CD4-positive, alpha-beta T cell treated with Interferon gamma for 1 hour (primary cell): ENCODE results near the gene MGLL.

ENCODE experiments used
- DNase-seq: peaks from one replicate; pipeline ENCODE4 v3.0.0-alpha.2; 2020

Gene MGLL

DNA sequence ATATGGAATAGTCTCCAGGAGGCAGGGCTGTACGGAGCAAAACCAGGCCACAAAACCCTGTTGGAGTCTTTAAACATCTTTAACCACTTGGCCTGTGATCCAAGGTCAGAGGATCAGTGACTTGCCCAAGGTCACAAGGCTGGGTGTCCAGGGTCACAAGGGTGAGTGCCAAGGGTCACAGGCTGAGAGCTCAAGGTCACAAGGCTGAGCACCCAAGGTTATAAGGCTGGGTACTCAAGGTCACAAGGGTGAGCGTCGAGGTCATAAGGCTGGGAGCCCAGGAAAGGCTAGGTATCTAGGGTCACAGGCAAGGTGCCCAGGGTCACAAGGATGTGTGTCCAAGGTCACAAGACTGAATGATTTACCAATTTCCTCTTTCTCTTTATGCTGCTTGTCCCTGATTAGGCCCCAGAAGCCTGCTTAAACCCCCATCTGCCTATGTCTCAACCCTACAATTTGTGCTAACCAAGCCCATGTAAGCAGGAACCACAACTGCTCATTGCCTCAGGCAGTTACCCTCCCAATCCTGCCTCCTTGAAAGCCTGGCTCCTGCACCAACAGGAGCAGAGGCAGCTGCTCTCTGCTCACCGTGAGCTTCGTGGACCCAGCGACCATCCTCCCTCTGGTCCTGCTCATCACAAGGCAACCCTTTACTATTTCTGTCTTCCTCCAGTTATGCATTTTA is 51.5 kb downstream of the MGLL start:
- DNase-seq, result no peak

GRCh38 chr3:127769284-127770081 is 52.8 kb downstream of the MGLL start:
- no peak for DNase-seq

DNA sequence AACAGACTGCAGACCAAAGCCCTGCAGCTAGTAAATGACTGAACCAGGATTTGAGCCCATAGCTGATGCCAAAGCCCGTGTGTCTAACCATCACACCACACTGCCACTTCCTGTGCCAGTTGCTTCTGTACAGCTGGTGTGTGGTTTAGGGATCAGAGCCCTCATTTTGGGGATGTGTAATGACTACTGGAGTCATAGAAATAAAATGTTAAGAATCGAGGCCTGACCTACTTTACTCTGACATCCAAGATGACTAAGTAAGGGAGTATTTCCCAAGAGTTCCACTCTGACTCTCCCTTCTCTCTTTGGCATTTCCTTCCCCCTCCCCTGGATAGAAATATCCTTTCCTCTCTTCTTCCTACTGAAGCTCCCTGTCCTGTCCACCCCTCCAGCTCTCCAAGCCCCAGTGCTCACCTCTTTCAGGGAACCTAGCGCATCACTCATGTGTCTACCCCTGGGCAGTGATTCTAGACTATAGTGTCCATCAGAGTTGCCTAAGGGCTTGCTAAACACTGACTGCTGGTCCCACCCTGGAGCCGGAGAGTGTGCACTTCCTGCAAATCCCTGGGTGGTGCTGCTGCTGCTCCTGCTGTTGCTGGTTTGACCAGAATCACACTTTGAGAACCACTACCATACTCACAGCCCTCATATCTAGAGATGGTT is 53.8 kb downstream of the MGLL start:
- no peak for DNase-seq

DNA sequence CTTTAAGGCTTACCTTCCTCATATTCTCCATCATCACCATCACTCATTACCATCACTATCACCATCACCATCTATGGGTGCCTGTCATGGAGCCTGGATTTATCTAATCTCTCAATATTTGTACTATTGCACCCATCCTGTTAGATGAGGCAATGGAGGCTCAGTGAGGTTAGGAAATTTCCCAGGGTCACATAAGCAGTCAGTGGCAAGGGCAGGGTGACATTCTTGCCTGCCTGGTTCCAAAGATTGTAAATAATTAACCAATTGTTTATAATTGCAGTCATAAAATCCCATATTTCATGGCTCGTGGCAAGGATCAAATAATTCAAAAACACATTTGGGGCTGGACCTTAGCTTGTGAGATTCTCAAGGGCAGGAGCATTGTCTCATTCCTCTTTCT is 55.2 kb downstream of the MGLL start:
- no peak for DNase-seq

- no peak for DNase-seq
Measured at GRCh38 chr3:127765735-127766134, 56.6 kb downstream of the MGLL start.

- DNase-seq, result no peak
Measured at GRCh38 chr3:127764841-127765362, 57.4 kb downstream of the MGLL start.

- DNase-seq, result no peak
Measured at GRCh38 chr3:127764301-127764700, 58.0 kb downstream of the MGLL start.

DNA sequence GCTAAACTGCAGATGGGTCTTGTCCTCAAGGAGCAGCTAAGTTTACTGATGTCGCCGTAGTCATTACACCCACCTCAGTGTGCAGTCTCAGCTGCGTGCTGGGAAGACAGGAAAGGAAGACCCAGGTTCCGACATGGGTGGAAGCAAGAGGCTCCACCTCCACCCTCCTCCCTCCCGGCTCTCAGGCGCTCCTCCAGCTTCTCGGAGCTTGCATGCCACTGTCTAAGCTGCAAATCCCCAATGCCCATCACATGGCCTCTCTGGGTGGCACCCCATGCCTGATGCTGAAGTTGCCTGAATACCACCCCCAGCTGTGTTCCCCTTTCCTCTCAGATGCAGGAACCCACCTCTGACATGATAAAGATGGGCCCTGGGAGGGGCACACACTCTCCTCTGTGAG is 58.5 kb downstream of the MGLL start:
- no peak for DNase-seq

- DNase-seq, result no peak
Measured at GRCh38 chr3:127763337-127763736, 59.0 kb downstream of the MGLL start.

DNA sequence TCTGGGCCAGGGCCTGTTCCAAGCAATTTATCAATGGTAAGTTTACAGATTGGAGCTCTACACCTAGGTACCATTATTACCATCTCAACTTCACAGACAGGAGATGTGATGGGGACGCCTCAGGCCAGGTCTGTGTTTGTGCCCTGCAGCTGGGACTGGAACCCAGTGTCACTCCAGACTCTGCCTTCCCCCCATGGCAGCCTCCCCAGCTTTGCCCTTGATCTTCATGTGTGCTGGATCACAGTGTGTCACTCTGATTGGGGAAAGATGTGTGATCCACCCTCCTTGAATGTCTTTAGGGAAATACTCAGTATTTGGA is 59.6 kb downstream of the MGLL start:
- no peak for DNase-seq

DNA sequence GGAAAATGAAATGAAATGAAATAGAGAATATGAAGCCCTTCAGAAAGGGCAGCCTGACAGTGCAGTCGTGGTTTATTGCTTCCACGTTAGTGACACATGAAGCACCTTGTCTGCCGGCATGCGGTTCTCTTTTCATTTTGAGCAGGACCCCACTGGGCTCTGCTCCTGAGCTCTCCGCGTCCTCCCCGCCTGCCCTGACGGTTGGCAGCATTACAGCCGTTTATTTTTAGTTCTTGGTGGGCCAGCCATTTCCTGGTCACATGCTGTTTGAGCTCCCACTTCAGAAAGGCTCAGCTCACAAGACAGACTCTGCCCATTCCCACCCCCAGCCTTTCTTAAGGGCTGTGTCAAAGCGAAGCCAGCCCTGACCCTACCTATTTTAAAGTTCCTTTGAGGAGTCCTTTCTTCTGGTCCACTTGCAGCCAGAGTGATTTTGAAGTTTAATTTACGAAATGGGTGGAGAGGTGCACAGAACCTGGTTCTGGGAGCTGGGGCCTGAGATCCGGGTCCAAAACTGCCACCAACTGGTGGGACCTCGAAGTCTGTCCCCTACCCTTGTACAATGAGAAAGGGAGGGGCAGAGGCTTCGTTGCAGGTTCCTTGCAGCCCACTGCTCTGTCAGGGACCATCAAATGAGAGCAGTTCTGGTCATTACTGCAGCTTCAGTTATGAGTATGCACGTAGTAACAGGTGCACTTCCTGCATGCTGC is 60.1 kb downstream of the MGLL start:
- DNase-seq, result no peak

- DNase-seq, result no peak
Measured at GRCh38 chr3:127761441-127761801, 60.9 kb downstream of the MGLL start.

DNA sequence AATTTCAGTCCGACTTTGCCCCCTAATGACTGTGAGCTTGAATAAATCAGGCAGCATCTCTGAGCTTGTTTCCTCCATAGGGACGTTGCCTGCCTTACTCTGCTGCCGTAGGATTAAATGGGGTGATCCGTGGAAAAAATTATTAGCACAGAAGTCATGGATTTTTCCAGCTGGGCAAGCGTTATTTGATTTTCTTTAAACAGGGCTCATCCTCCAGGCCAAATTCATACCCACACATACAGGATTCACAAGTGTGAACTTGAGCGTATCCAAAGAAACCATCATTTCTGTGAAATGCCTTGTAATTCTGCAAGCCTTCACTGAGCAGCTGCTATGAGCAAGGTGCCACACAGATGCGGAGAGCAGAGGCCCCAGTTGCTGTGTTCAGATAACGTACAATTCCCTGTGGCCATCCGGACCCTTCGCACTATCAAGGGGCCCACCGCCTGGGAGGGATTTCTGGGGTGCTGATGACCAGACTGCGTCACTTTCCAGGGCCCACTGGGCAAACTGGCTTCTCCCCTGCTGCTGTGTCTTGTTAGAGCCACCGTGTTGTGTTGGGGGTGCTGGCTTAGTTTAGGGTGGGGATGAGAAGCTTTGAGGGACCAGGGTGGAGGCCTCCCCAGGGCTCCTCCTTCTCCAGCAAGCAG is 61.4 kb downstream of the MGLL start:
- no peak for DNase-seq

DNA sequence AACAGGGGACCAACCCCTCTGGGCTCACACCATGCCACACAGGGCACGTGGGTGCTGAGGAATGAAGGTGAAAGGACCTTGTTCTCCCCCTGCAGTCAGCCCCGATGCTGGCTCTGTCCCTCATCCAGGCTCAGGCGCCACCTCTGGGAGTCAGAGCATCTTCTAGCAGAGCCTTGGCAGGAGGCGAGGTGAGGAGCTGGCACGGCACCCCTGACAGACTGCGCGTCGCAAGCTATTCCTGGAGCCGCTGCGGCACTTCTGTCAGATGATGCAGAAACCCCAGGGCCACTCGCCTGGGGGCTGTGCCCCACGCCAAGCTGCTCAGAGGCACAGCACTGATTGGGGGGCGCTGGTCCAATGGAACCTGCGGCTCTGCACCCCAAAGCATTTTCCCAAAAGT is 62.0 kb downstream of the MGLL start:
- no peak for DNase-seq

DNA sequence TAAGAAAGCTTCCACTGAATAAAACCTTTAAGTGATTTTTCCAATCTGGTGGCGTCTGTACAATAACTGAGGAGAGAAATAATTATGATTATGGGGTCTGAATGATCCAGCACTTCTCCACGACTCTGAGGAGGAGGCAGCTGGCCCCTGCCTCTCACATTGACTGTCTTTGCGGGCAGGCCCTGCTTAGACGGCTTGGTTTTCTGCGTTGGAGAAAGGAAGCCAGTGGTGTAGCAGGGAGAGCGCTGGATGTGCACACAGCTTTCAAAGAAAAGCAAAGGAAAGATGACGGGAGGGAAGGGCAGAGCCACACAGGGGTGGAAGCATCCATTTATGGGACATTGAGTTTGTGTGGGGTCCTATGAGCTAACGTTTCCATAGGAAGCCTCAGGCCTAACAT is 62.5 kb downstream of the MGLL start:
- DNase-seq, result no peak

DNA sequence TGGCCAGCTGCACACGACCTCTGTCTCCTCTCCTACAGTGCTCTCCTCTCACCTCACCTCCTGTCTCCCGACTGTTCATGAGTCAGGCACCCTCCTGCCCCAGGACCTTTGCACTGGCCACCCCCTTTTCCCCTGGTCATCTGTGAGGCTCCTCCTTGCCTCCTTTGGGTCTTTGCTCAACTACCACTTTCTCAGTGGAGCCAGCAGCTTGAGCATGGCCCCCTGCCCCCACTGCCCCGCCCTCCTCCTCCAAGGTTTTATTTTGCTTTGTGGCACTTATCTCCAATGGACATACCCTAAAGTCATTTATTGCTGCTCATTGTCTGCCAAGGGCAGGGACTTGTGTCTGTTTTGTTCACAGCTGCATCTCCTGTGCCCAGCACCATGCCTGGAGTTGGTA is 64.3 kb downstream of the MGLL start:
- no peak for DNase-seq

DNA sequence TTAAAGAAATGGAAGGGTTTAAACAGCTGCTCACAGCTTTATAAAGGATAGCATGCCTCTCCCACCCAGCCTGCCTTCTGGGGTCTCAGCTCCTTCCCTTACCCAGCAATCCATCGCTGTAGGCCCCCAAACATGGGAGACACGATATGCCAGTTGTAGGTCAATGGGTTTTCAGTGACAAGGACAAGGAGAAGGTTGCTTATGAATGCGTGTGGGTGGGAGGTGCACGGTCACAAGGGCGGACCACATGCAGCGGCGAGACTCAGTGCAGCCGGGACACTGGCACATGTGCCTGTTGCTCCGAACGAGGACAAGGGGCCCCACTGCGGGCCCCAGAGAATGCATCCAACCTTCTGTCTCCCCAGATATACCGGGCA is 67.0 kb downstream of the MGLL start:
- DNase-seq, result no peak

- peak; percentile 64 for DNase-seq
Measured at GRCh38 chr3:127754411-127755304, 67.7 kb downstream of the MGLL start.

DNA sequence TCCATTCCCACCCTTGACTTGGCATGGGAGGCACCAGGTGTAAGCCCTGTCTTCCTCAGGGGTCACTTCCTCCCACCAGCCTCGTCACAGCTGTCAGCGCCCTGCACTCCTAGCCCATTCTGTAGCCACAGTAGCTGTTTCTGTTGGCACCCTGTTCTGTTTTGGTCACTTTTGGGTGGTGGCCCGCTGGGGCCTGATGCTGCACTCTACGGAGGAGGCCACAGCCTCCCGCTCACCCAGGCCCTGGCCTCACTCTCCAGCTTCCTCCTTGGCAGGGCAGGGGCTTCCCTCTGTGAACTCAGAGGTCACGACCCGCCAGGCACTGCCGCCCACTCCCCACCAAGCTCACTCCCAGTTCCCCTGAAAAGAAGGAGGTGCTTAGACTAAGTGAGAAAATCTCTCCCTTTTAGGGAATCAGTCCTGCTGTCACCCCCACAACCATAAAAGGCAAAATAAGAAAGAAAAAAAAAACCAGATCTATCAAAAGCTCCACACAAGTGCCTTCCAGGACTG is 68.4 kb downstream of the MGLL start:
- peak; percentile 72 for DNase-seq

- DNase-seq, result no peak
Measured at GRCh38 chr3:127753338-127753737, 69.0 kb downstream of the MGLL start.

- no peak for DNase-seq
Measured at GRCh38 chr3:127751782-127752181, 70.5 kb downstream of the MGLL start.

DNA sequence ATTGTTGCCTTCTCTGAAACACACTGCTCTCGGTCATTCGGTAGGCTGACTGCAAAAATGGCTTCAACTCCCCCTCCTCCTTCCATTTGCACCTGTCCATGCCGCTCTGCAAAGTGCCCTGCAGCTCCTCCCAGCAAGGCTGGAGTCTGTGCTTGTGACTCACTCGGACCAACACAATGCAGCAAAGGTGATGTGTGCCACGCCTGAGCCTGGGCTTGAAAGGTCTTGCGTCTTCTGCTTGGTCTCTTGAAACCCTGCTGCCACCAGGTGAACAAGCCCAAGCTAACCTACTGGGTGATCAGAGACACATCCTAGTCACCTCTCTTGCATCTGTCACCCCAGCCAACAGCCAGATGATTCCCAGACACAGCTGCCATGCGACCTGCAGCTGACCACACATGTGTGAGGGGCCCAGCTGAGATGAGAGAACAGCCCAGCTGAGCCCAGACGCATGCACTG is 71.1 kb downstream of the MGLL start:
- no peak for DNase-seq
